ENCODE data around the gene HOXC10.

The HOXC10 gene

DNA sequence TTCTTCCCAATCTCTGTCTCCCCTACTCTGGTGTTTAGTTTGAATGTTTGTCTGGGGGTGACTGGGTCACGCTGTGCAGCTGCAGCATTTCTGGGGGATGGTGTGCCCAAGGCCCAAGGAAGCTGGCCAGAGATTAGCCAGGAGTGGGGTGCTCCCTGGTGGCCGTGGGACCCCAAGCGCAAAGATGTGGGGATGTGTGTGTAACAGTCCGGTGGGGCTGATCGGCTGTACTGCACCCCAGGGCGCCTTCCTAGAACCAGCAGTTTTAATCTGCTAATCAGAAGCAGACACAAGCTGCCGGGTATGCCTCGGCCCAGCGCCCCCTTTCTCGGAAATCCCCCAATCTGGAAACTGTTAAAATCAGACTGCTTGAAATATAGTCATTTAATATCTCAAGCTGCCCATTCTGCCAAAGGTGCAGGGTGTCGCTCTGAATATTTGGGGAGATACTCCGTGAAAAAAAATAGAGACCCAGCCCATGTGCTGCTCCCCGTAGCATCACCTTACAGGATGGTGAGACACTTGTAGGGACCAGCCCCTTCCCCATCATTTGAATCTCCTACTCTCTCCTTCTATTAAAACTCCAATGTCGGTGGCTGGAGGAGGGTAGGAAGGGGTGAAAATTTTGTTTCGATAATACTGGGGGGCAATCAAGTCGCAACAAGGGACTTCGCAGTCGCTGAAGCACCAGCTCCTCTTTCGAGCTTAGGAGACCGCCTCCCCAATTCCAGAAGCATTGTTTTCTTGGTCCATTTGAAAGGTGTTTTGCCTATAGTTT, 19.3 kb downstream of the HOXC10 start:
- DNase-seq = no peak

DNA sequence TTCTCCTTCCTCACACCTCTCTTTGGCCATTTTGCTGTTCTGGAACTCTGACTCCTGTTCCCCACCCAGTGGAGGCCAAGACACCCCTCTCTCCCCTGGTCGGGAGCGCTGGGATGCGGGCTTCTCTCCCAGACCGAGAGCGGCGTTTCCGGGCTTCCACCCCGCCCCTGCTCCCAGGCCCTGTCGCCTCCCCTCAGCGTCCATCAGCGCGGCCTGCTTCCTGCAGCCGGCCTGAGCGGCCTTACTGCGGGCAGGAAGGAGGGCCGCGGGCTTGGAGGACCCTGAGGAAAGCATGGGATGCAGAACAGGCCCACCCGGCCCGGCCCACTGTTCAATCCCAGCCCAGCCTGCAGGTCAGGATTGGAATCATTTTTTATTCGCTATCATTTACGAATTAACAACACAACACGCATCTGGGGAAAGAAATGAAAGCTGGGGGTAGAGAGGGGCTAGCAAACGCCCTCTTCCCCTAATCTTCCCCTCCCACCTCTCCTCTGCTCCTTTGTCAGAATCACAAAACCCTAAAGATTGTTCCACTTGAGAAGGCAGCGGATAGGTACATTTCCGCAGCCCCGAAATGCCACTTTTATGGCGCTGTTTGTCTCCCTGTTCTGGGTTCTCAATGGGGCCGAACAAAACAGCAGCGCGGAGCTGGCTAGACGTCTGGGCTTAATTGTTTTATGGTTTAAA, 20.0 kb downstream of the HOXC10 start:
- DNase-seq = no peak

DNA sequence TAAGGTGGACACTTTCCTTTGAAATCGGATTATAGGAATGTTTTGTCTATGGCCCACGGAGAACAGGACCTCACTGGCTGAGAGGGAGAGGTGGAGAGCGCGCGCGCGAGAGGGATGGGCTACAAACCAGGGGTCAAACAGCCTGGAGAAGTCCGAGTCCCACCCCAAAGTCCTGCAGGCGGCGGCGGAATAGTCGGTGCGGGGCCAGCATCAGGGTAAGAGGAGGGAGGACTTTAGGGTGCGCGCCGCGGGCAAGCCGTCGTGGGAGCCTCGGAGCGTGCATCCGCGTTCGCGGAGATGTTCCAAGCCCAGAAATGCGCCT, 20.5 kb downstream of the HOXC10 start:
- DNase-seq = no peak

DNA sequence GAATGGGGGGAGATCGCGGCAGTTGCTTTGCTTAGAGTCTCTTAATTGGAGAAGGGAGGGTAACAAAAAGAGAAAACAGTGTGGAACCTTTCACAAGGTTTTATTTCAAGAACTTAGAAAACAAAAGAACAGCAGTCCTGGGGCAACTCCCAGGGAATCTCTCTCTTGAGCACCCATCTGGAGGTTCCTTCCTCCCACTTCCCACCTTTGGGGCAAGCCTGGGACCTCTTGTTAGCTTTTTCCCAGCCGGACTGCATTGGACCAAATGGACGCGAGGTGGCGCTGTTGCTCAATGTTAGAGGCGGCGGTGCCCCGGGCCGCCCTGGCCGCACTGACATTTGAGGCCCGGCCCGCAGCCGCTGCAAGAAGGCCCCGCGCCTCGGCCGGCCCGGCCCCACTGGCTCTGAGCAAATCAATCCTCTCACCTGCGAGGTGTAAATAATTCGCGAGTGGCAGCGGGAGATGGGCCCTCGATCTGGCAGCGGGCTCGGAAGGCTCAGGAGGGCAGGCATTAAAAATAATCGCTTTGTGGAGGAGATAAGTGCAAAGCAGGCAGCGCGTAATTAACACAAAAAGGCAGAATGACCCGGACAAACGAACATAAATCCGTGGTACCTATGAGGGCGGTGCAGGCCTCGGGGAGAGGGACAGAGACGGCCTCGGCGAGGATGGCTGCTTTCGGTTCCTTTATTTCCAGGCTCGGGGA, 21.1 kb downstream of the HOXC10 start:
- DNase-seq = peak; percentile 85

DNA sequence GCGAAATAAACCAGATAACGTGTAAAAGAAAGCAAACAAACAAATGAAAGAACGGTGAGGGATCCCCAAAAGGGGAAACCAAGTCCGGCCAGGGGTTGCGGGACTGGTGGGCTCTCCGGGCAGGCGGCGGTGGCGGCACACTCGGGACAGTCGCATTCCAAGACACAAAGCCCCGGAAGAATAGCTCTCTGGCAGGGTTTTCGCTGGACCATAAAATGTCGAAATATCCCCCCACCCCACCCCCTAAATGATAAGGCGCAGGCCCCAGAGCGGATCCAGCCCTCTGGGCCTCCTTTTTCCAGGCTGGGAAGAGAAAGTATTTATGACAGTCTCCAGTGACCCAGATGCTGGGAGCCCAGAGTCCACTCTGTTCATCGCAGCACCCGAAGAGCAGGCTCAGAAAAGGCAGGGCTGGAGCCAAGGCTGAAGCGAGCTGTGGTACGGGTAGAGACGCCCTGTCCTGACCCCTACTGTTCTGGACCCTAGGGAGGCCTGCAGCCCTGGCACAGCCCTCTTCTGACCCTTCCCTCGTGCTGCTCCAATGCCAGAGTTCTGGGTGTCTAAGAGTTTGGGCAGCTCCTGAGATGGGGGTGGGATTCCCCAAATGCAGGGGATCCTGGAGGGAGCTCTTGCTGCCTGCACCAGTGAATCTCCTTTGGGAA, 21.7 kb downstream of the HOXC10 start:
- no peak for DNase-seq

DNA sequence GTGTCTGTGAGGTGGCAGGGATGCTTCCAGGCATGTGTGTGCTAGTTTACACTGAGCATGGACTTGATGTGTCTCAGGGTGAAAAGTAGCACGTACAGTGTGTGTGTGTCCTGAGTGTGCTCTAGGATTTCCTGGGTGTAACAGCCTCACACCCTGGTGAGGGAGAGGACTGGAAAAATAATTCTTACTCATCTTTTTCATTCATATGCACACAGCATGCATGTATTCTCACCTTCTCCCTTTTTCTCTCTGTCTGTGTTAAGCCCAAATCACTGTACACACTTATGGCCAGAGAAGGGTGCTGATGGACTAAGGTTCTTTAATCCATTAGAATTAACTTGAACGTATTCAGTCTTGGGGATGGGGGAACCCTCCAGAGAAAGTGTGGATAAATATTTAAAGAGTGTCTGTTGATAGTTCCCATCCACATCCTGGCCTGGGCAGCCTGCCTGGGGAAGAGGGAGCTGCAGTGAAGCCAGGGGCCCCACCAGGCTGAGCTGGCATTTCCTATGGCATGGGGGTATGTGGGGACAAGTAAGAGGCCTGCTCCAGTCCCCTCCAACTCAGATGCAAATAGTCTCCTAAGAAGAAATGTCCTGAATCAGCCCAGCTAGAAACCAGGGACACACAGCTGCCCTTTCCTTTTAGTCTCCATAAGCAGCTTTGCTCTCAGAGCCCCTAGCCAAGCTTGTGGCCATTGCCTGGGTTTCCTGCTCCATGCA, 22.8 kb downstream of the HOXC10 start:
- no peak for DNase-seq

DNA sequence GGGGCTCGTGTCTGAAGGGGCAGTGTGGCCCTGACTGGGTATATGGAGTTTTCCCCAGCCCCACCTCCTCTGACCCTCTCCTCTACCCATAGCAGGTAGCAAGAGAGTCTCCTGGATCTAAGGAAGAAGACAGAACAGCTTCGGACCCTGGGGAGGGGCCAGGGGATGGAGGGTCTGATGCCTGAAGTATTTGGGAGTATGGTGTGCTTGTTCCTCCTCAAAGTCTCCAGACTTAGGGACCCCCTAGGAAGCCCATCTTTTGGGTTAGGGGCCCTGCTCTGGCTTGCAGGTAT, 23.3 kb downstream of the HOXC10 start:
- DNase-seq = no peak

DNA sequence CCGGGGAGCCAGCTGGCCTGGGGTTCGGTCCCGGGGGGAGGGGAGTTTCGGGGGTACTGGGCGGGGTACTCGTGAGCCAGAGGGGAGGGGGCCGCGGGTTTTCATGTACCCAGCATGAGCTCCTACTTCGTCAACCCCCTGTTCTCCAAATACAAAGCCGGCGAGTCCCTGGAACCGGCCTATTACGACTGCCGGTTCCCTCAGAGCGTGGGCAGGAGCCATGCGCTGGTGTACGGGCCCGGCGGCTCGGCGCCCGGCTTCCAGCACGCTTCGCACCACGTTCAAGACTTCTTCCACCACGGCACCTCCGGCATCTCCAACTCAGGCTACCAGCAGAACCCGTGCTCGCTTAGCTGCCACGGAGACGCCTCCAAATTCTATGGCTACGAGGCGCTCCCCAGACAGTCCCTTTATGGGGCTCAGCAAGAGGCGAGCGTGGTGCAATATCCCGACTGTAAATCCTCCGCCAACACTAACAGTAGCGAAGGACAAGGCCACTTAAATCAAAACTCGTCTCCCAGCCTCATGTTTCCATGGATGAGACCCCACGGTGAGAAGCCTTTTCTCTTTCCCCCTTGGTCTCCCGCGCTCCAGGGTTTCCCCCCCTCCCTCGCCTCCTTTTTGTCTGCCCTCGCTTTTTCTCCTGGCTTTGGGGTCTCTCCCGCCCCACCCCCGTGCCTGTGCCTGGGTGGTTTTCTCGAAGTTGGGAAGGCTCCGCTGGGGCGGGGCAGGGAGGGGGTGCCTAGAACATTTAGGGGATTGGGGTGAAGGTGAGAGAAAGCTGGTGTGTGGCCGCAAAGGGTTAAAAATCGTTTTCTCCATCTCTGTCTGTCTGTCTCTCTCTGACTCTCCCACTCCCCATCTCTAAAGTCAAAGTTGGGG, 24.5 kb downstream of the HOXC10 start:
- DNase-seq = peak; percentile 54

DNA sequence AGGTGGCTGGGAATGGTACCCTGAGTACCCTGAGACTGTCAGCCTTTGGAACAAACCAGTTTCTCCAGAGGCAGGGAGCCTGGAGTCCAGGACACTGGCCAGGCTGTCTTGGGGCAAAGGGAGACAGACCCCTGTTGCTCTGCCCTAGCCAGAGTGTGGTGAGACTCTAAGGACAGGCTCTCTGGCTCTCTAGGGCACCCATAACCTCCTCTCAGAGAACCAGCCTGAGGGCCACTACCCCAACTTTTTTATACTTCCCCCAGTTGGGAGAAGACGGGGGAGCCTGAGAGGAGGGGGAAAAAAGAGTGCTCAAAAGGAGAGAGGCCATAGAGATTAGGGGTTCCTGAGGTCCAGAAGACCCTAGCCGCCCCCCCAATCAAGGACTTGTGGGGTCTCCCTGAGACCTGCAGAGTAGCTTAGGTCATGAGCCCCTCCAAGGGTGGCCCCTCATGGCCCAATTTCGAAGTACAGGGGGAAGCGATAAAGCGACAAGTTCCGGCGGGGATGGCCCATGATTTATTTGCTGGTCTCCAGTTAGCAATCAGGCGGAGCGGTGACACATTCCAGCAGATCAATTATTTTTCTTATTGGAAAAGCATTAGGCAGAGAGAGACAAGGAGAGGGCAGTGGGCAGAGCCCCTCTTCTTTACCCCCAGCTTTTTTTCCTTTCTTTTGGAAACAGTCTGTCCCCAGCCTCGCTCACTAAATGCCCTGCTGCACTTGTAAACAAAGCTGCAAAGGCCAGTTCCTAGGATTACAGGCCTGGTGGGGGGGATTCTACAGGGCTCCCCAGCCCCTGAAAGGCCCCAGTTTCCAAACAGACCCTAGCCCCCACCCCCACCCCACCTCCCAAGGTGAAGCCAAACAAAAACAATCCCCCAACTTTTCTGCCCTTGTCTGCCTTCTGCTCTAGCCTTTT, 25.4 kb downstream of the HOXC10 start:
- no peak for DNase-seq

DNA sequence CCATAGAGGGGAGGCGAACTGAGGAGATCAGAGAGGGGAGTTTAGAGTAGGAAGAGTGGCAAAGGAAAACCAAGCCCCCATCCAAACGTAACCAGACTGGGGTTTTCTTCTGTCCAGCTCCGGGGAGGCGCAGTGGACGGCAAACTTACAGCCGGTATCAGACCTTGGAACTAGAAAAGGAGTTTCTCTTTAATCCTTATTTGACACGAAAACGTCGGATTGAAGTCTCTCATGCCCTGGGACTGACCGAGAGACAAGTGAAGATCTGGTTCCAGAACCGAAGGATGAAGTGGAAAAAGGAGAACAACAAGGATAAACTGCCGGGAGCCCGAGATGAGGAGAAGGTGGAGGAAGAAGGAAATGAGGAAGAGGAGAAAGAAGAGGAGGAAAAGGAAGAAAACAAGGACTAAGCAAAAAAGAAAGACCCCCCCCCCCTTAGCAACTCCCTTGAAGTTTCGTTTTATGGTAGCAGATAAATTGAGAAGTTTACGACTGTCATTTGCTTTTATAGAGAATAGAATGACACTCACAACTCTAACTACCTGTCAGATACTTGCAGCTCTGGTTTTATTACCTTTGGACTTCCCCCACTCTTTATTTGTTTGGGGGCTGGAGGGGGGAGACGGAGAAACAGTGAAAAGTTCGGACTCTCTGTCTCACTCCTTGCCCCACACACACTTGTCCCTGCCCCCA, 26.2 kb downstream of the HOXC10 start:
- DNase-seq = no peak

DNA sequence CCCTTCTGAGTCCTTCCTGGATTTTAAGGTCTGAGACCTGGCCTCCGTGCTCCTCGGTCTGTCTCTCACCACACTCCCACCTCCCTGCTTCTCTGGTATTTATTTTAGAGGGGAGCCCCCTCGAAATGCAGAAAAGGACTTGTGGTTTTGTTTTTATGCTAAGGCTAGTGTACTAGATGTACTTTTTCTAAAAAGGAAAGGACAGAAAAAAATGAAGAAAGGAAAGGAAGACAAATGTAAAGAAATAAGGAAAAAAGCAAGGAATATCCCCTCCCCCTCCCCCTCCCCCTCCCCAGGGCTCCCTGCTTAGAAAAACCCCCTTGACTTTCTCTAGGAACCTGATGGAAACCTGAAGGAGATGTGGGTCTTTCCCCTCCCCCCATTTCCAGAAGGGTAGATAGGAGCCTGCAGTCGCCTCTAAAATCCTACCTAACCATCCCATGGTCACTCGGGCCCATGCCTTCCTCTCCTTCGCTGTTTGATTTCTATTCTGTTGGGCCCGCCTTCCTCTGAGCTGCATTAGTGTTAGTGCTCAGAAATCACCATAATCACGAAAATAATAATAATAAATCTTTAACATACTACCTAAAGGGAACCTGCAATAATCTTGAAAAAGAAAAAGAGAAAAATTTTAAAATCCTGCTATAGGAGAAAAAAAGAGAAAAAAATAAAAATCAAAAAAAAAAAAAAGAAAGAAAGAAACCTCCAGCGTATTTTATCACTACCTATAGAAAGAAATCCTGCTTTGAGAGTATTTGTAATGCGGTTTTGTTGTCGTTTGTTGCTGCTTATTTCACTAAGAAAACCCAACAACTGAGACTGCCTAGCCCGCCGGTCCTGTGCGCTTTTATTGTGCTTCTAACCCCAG, 27.0 kb downstream of the HOXC10 start:
- DNase-seq = no peak

DNA sequence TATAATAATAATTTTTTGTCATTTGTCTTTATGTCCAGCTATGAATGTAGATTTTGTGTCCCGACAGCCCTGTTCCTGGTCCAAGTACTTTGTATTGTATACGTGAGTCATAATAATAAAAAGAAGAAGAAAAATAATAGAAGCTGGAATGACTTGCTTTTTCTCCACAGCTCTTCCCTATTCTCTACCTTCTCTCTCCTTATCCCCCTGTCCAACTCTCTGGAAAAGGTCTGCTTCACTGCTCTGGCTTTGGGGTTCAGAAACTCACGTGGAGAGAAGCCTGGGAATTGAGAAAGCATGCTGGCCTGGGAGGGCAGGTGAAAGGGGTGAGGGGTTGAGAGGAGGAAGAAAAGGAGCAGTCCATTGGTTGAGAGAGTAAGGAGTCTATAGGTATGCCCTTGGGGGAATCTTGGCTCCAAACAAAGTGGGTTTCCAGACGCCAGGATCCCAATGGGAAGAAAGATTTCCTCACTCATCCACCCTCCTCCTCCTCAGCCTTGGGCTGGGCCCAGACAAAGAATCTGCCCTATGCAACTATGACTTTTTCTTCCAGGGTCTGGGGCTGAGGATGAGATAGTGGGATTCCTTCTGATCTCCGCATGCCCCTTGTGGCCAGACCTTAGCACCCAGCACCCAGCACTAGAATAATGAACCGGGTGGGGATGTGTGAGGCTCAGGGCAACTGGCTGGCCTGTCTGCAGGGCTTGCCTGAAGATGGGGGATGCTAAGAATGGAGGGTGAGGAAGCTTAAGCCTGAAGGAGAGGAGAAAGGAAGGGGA, 27.9 kb downstream of the HOXC10 start:
- DNase-seq = no peak

DNA sequence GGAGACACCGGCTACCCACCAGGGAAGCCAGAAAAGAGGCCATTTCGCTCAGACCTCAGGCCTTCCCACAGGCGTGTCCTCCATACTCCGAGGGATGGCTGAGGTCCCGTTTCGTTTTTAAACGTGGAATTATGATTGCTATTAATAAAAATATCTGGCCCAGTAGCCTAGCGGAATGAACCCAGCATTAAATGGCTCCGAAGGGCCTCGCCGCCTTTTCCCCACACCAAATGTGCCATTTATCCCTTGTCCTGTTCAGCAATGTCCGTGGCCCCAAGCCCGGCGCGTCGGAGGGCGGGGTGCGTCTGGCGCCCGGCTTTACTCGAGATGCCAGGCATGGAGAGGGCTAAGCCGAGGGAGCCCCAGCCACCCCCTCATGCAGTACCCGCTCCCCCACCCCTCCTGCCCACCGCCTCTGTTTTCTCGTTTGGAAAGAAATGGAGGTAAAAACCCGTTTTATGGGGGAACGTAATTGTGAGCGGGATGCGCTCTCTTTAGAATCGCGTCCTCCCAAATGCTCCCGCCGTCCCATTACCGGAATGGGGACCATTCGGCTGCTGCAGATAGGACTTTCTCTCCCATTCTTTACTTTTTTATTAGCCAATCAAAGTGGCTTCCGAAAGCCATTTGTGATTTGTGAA, 29.6 kb downstream of the HOXC10 start:
- DNase-seq = no peak

DNA sequence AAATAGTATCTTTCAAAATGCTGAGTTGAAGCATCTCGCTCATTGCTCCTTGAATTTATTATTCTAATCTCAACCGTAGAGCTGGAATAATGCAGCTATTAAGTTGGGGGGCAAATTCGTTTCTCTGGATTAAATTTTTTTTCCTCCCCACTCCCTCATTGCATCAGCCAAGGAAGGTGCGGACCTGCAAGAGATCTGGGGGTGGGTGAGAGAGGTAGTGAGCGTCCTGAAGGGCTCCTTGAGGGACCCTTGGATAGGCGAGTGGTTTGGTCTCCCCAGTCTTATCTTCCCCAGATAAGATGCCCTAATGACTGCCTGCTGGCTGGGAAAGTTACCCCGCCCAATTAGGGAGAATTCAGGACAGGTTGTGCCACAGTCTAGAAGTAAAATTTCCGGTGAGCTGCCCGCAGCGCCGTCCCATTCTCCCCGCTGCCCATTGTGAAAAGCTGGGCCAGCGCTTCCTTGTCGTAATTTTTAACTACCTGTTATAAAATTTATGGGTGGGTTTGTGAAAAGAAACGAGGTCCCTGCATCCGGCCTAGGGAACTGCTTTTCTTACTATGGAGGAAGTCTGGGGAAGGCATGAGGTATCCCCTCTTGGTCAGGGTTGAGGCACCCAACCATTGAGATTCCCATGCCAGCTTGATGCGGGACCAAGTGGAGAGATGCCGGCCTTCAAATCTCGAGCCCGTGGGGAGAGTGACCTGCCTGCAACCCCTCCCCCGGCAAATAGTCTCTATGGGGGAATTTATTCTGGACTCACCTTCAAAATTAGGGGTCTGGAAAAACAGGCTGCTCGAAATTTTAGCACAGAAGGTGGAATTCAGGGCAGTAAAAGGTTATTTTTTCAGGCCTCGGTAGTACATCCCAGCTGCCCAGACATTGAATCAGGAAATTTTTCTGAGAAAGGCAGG, 30.3 kb downstream of the HOXC10 start:
- no peak for DNase-seq

DNA sequence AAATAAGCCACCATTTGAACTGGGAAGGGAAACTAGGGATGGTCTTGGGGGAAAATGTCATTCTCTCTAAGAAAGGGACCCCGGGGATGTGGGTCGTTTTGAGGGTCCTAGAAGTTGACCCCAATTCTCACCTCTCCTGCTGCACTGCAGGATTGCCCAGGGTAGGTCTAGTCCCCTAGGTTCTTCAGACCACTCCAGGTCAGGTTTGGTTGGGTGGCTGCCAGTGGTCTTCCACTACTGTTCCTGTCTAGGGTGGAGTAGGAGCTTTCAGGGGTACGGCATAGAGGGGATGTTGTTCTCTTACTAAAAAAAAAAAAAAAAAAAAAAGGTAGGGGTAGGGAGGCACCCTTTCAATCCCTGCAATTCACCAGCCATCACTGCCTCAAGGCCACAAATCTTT, 31.1 kb downstream of the HOXC10 start:
- DNase-seq = no peak

DNA sequence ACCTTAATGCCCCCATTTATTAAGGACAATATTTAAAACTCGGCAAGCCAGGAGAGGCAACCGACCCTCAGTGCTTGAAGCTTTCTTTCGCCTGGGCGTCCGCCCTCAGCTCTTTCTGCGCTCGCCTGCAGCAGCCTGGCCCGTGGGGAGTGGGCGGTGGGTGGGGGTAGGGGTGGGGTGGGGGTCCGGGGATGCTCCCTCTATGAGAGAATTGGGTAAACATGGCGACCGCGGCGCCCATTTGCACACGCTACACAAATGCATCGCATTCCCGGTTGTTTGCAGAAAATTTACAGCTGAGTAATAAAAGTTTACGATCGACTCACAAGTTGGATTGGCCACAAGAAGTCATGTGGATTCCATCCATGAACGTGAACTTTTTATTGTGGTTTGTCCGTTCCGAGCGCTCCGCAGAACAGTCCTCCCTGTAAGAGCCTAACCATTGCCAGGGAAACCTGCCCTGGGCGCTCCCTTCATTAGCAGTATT, 31.6 kb downstream of the HOXC10 start:
- peak; percentile 89 for DNase-seq
